ENCODE results near the gene MYO1B. TPM values are rescaled to one million over a fixed set of nuclear protein-coding genes. Genes with fewer than 3 reads are reported as not detected.

MYO1B gene
- total and polyA plus RNA-seq, 2 of the 4 experiments (the other 2 are of a cell fraction) = 57.2 to 116 TPM

DNA sequence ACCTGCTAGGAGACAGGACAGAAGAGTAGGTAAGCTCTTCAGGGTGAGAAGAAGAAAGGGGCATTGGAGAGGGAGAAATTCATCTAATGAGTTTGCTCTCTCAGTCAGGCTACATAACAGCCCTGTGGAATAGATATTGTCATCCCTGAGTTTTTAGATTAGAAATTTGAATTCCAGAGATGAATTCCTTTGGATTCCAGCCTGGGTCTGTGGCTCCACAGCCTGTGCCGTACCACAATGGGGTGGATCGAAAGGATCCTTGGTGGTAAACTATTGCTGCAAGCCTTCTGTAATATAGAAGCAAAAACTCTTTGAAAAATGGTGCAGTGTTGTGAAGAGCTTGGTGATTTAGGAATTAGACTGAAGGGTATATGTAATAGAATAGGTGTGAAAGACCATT is 21.0 kb downstream of the MYO1B start:
- Histone ChIP-seq H2AFZ (replicated peaks; ENCODE audit: low read length, poor library complexity) (peak overlapping the region; percentile 39), H3K4me1 (ENCODE audit: control insufficient read depth, insufficient read depth, low read length) (peaks cover 25% of the 10 kb centered on the region), H4K20me1 (ENCODE audit: insufficient read depth, low read length) (peaks cover 86% of the 10 kb centered on the region), H3K4me2 (ENCODE audit: low read depth, low read length) (peak overlapping the region; percentile 56), H3K9me1 (ENCODE audit: insufficient read depth, low read length) (peaks cover 40% of the 10 kb centered on the region), H3K56ac (ENCODE audit: extremely low read depth, insufficient read depth, low read length) (0 out of 2 replicates have a peak overlapping the region, but pooled peaks have one; percentile 16), H4K5ac (ENCODE audit: low read depth, low read length) (no peak overlapping the region; the same call in 1 of the 2 replicates), H3K4ac (ENCODE audit: low read depth, low read length) (peak overlapping the region; percentile 92), H2BK15ac (ENCODE audit: low read depth, low read length) (peak overlapping the region; percentile 87), H3K9me3 (ENCODE audit: control insufficient read depth, insufficient read depth, low read length) (no peaks in the 10 kb centered on the region), H2AK5ac (ENCODE audit: low read depth, low read length) (peak overlapping the region; percentile 93), H3K14ac (replicated peaks; ENCODE audit: low read depth, low read length) (peak overlapping the region; percentile 84), H3K18ac (ENCODE audit: low read depth, low read length) (peak overlapping the region; percentile 79), H3K23ac (ENCODE audit: low read depth, low read length) (peak overlapping the region; percentile 84), H3K36me3 (ENCODE audit: control insufficient read depth, insufficient read depth, low read length) (no peaks in the 10 kb centered on the region; the same call in 1 of the 2 replicates), H3K9ac (ENCODE audit: low read depth, low read length) (no peak overlapping the region), H2BK5ac (ENCODE audit: low read depth, low read length, poor library complexity, severe bottlenecking) (peak overlapping the region; percentile 80), H3K79me1 (ENCODE audit: low read depth in 1 of 2, low read length in 2 of 2) (peaks cover 43 to 80% of the 10 kb centered on the region in 2 experiments), H3K27ac (ENCODE audit: insufficient read depth, low read length) (peak overlapping the region; percentile 25; the same call in 1 of the 2 replicates), H2AK9ac (replicated peaks; ENCODE audit: low read depth, low read length, poor library complexity) (peak overlapping the region; percentile 48), H2BK120ac (ENCODE audit: low read depth, low read length) (peak overlapping the region; percentile 63), H3K4me3 (ENCODE audit: insufficient read depth, low read depth, low read length) (no peak overlapping the region), H4K91ac (ENCODE audit: insufficient read depth, low read depth, low read length) (peak overlapping the region; percentile 53; the same call in 1 of the 2 replicates), H3K27me3 (ENCODE audit: control insufficient read depth, insufficient read depth, low read length) (no peaks in the 10 kb centered on the region), H4K8ac (ENCODE audit: low read depth in 2 of 2, low read length in 2 of 2) (peak overlapping the region in 1 of 2 experiments; percentile 41; a peak in 2 of 4 replicates), H2BK20ac (ENCODE audit: low read depth, low read length) (peak overlapping the region; percentile 78)
- intact Hi-C loops (cut with micrococcal nuclease) = no loop called here
- in situ Hi-C loops (cut with MboI; ENCODE audit: low sequenced_read_pairs) = no loop called here
- TF ChIP-seq USF2 (IDR thresholded peaks at IDR 0.05; ENCODE audit: low read depth, low read length) (no peak), CHD1 (IDR thresholded peaks at IDR 0.05; ENCODE audit: low read depth, low read length) (no peak), MAZ (IDR thresholded peaks at IDR 0.05; ENCODE audit: borderline replicate concordance, low read depth, low read length) (no peak), RCOR1 (IDR thresholded peaks at IDR 0.05; ENCODE audit: insufficient replicate concordance, low read length) (no peak), MAFK (IDR thresholded peaks at IDR 0.05; ENCODE audit: low read depth, low read length) (no peak), POLR2A (IDR thresholded peaks at IDR 0.05; ENCODE audit: low read depth, low read length) (no peak), BHLHE40 (IDR thresholded peaks at IDR 0.05; ENCODE audit: low read depth, low read length) (no peak), MXI1 (IDR thresholded peaks at IDR 0.05; ENCODE audit: borderline replicate concordance, low read depth, low read length) (no peak), NFE2L2 (IDR thresholded peaks at IDR 0.05; ENCODE audit: low read depth, low read length) (no peak), RFX5 (IDR thresholded peaks at IDR 0.05; ENCODE audit: low read depth, low read length) (no peak), CEBPB (IDR thresholded peaks at IDR 0.05; ENCODE audit: low read depth, low read length) (no peak), CTCF (conservative IDR thresholded peaks at IDR 0.05; ENCODE audit: low read depth, low read length) (no peak), RAD21 (IDR thresholded peaks at IDR 0.05; ENCODE audit: low read length) (no peak)
- ATAC-seq (ENCODE audit: low read depth) (peak; percentile 27), DNase-seq (peak; percentile 4)
- dilution Hi-C loops (cut with HindIII; ENCODE audit: low sequenced_read_pairs, unreplicated experiment) = no loop called here
- no CpG with 5 or more reads among the region's 2 CpGs for WGBS, 2 experiments (ENCODE audit: extremely low coverage in 2 of 2, insufficient read length in 1 of 2)
- ChIA-PET POLR2A (ENCODE audit: unreplicated experiment) (no interaction called here), CTCF (interaction anchor here (0.6 to 1.3 kb wide), 2 partner anchors 17 to 111 kb away, joined by 3 to 4 read pairs; no protein-coding TSS in a partner anchor)
- no TSS peak for BruUV-seq (replicated peaks)

Data from IMR-90 (cell line).